SK-N-MC (cell line): ENCODE results near the gene TAF7.

Experiments used
- EZH2 ChIP-seq: fragments of 200-600 bp; sonication (generic); IDR thresholded peaks from one replicate; pipeline ENCODE4 v1.6.1; 2017; ENCODE audit warnings: antibody characterized with exemption
- FOXP2 ChIP-seq: optimal IDR thresholded peaks from 2 replicates; pipeline ENCODE3; 2011; ENCODE audit warnings: mild to moderate bottlenecking, moderate library complexity; ENCODE audit not compliant: insufficient read depth; ENCODE audit errors: extremely low read length, control extremely low read depth
- POLR2AphosphoS5 ChIP-seq: IDR thresholded peaks from 2 replicates; pipeline ENCODE4 v1.6.1; 2012; ENCODE audit warnings: mild to moderate bottlenecking, low read depth, low read length, borderline replicate concordance

GRCh38 chr5:141303756-141304155, 16.8 kb downstream of the TAF7 start, which contains the start of gene SLC25A2:
- TF ChIP-seq EZH2, result no peak
- no peak for TF ChIP-seq POLR2AphosphoS5
- TF ChIP-seq FOXP2, result no peak
